Suprapubic skin (tissue), 3 donors: Measurements from ENCODE around the gene ZNF182.

Experiments used
- CTCF ChIP-seq, 2 donors: fragments of 200-600 bp in 1 of 2; fragments of 450-650 bp in 1 of 2; sonication (generic) in 1 of 2; IDR thresholded peaks; one replicate each; pipeline ENCODE4 v1.5.1; 2016 to 2019; ENCODE audit warnings: antibody characterized with exemption in 2 of 2, mild to moderate bottlenecking in 1 of 2, moderate library complexity in 1 of 2
- POLR2A ChIP-seq, 2 donors: fragments of 450-650 bp; IDR thresholded peaks; one replicate each; pipeline ENCODE4 v1.6.1; 2017; ENCODE audit warnings: antibody characterized with exemption in 2 of 2, mild to moderate bottlenecking in 2 of 2, moderate library complexity in 2 of 2

- TF ChIP-seq CTCF (IDR thresholded peaks at IDR 0.05): no peak
- TF ChIP-seq POLR2A (IDR thresholded peaks at IDR 0.05): no peak
These were observed 47.8 kb downstream of the ZNF182 start for GRCh38 chrX:47956016-47956415.
